ENCODE data around the gene ALS2CL.

ALS2CL gene

GRCh38 chr3:46669191-46669999, 24.1 kb downstream of the ALS2CL start:
- no peak overlapping the region for H3K4me3 Mint-ChIP-seq
- H3K4me1 Mint-ChIP-seq, result no peaks in the 10 kb centered on the region
- H3K36me3 Mint-ChIP-seq, result no peaks in the 10 kb centered on the region
- no peaks in the 10 kb centered on the region for H3K9me3 Mint-ChIP-seq
- H3K27me3 Mint-ChIP-seq, result peaks cover 20% of the 10 kb centered on the region
- no peak for ATAC-seq
- H3K27ac Mint-ChIP-seq, result no peak overlapping the region

- H3K36me3 Mint-ChIP-seq, result no peaks in the 10 kb centered on the region
- H3K4me1 Mint-ChIP-seq, result no peaks in the 10 kb centered on the region
- H3K27ac Mint-ChIP-seq, result no peak overlapping the region
- H3K4me3 Mint-ChIP-seq, result no peak overlapping the region
- peaks cover 21% of the 10 kb centered on the region for H3K27me3 Mint-ChIP-seq
- no peak for ATAC-seq
- H3K9me3 Mint-ChIP-seq, result no peaks in the 10 kb centered on the region
Observed at GRCh38 chr3:46668591-46668990, 24.9 kb downstream of the ALS2CL start.

- no peaks in the 10 kb centered on the region for H3K4me1 Mint-ChIP-seq
- no peaks in the 10 kb centered on the region for H3K36me3 Mint-ChIP-seq
- H3K4me3 Mint-ChIP-seq, result no peak overlapping the region
- H3K27ac Mint-ChIP-seq, result no peak overlapping the region
- peaks cover 21% of the 10 kb centered on the region for H3K27me3 Mint-ChIP-seq
- no peak for ATAC-seq
- H3K9me3 Mint-ChIP-seq, result no peaks in the 10 kb centered on the region
Observed at GRCh38 chr3:46668116-46668515, 25.4 kb downstream of the ALS2CL start.

- no peak for ATAC-seq
- H3K4me1 Mint-ChIP-seq, result no peaks in the 10 kb centered on the region
- no peak overlapping the region for H3K27ac Mint-ChIP-seq
- no peak overlapping the region for H3K4me3 Mint-ChIP-seq
- H3K36me3 Mint-ChIP-seq, result no peaks in the 10 kb centered on the region
- peaks cover 23% of the 10 kb centered on the region for H3K27me3 Mint-ChIP-seq
- H3K9me3 Mint-ChIP-seq, result no peaks in the 10 kb centered on the region
Observed at GRCh38 chr3:46667657-46668056, 25.8 kb downstream of the ALS2CL start.

GRCh38 chr3:46667061-46667621, 26.3 kb downstream of the ALS2CL start:
- no peaks in the 10 kb centered on the region for H3K36me3 Mint-ChIP-seq
- H3K4me3 Mint-ChIP-seq, result no peak overlapping the region
- no peaks in the 10 kb centered on the region for H3K4me1 Mint-ChIP-seq
- H3K9me3 Mint-ChIP-seq, result no peaks in the 10 kb centered on the region
- ATAC-seq, result no peak
- H3K27ac Mint-ChIP-seq, result no peak overlapping the region
- peaks cover 27% of the 10 kb centered on the region for H3K27me3 Mint-ChIP-seq

GRCh38 chr3:46666453-46666845, 27.0 kb downstream of the ALS2CL start:
- Mint-ChIP-seq H3K9me3 (no peaks in the 10 kb centered on the region), H3K4me1 (no peaks in the 10 kb centered on the region), H3K4me3 (no peak overlapping the region), H3K36me3 (no peaks in the 10 kb centered on the region), H3K27me3 (peaks cover 27% of the 10 kb centered on the region), H3K27ac (no peak overlapping the region)
- no peak for ATAC-seq

- Mint-ChIP-seq H3K4me1 (peaks cover 3% of the 10 kb centered on the region), H3K4me3 (no peak overlapping the region), H3K27me3 (peaks cover 29% of the 10 kb centered on the region), H3K9me3 (no peaks in the 10 kb centered on the region), H3K36me3 (no peaks in the 10 kb centered on the region), H3K27ac (no peak overlapping the region)
- no peak for ATAC-seq
Observed at GRCh38 chr3:46665763-46666452, 27.6 kb downstream of the ALS2CL start.

- no peaks in the 10 kb centered on the region for H3K36me3 Mint-ChIP-seq
- no peaks in the 10 kb centered on the region for H3K9me3 Mint-ChIP-seq
- no peak overlapping the region for H3K4me3 Mint-ChIP-seq
- peaks cover 9% of the 10 kb centered on the region for H3K4me1 Mint-ChIP-seq
- H3K27ac Mint-ChIP-seq, result no peak overlapping the region
- ATAC-seq, result no peak
- H3K27me3 Mint-ChIP-seq, result peaks cover 36% of the 10 kb centered on the region
Observed at GRCh38 chr3:46664971-46665762, 28.3 kb downstream of the ALS2CL start.

- Mint-ChIP-seq H3K9me3 (no peaks in the 10 kb centered on the region), H3K4me3 (no peak overlapping the region), H3K27ac (no peak overlapping the region), H3K36me3 (no peaks in the 10 kb centered on the region), H3K4me1 (peaks cover 16% of the 10 kb centered on the region), H3K27me3 (peaks cover 44% of the 10 kb centered on the region)
- no peak for ATAC-seq
Observed at GRCh38 chr3:46664188-46664970, 29.1 kb downstream of the ALS2CL start.

- Mint-ChIP-seq H3K9me3 (no peaks in the 10 kb centered on the region), H3K27me3 (peaks cover 48% of the 10 kb centered on the region), H3K27ac (no peak overlapping the region), H3K4me1 (peaks cover 16% of the 10 kb centered on the region), H3K4me3 (no peak overlapping the region), H3K36me3 (no peaks in the 10 kb centered on the region)
- no peak for ATAC-seq
Observed at GRCh38 chr3:46663591-46664135, 29.8 kb downstream of the ALS2CL start.

GRCh38 chr3:46662771-46663551, 30.5 kb downstream of the ALS2CL start:
- H3K36me3 Mint-ChIP-seq, result no peaks in the 10 kb centered on the region
- no peaks in the 10 kb centered on the region for H3K9me3 Mint-ChIP-seq
- ATAC-seq, result no peak
- no peak overlapping the region for H3K4me3 Mint-ChIP-seq
- H3K27me3 Mint-ChIP-seq, result peaks cover 50% of the 10 kb centered on the region
- H3K4me1 Mint-ChIP-seq, result peaks cover 16% of the 10 kb centered on the region
- H3K27ac Mint-ChIP-seq, result no peak overlapping the region

- no peak for ATAC-seq
- Mint-ChIP-seq H3K4me3 (no peak overlapping the region), H3K36me3 (no peaks in the 10 kb centered on the region), H3K4me1 (peaks cover 16% of the 10 kb centered on the region), H3K27ac (no peak overlapping the region), H3K27me3 (peaks cover 59% of the 10 kb centered on the region), H3K9me3 (no peaks in the 10 kb centered on the region)
Observed at GRCh38 chr3:46661776-46662766, 31.4 kb downstream of the ALS2CL start.
